ENCODE data around the gene FIGNL2.
A peak's percentile ranks its signal among the peaks of the same experiment; 100 is the strongest.

The FIGNL2 gene

GRCh38 chr12:51874000-51874399 lies 25.5 kb upstream of the FIGNL2 start:
- no peak for DNase-seq

GRCh38 chr12:51873251-51873994 lies 24.9 kb upstream of the FIGNL2 start:
- no peak for DNase-seq

GRCh38 chr12:51872689-51872981 lies 24.1 kb upstream of the FIGNL2 start:
- no peak for DNase-seq

GRCh38 chr12:51871918-51872688 lies 23.6 kb upstream of the FIGNL2 start:
- no peak for DNase-seq

GRCh38 chr12:51871126-51871525 lies 22.6 kb upstream of the FIGNL2 start:
- no peak for DNase-seq

GRCh38 chr12:51870504-51870903 lies 22.0 kb upstream of the FIGNL2 start:
- DNase-seq: no peak

GRCh38 chr12:51869931-51870330 lies 21.4 kb upstream of the FIGNL2 start:
- no peak for DNase-seq

- no peak for DNase-seq
Observed at GRCh38 chr12:51869496-51869865, 21.0 kb upstream of the FIGNL2 start.

- DNase-seq: no peak
Observed at GRCh38 chr12:51868821-51869495, 20.4 kb upstream of the FIGNL2 start.

- no peak for DNase-seq
Observed at GRCh38 chr12:51867796-51868428, 19.4 kb upstream of the FIGNL2 start.

- no peak for DNase-seq
Observed at GRCh38 chr12:51867371-51867770, 18.9 kb upstream of the FIGNL2 start.

GRCh38 chr12:51866762-51867161 lies 18.2 kb upstream of the FIGNL2 start:
- DNase-seq: no peak

- DNase-seq: no peak
Observed at GRCh38 chr12:51866324-51866723, 17.8 kb upstream of the FIGNL2 start.

- DNase-seq: no peak
Observed at GRCh38 chr12:51865757-51866270, 17.3 kb upstream of the FIGNL2 start.

- no peak for DNase-seq
Observed at GRCh38 chr12:51864833-51865670, 16.5 kb upstream of the FIGNL2 start.

- DNase-seq: peak in 1 of 2 experiments; percentile 21
Observed at GRCh38 chr12:51863933-51864832, 15.7 kb upstream of the FIGNL2 start.

- no peak for DNase-seq
Observed at GRCh38 chr12:51863363-51863932, 14.9 kb upstream of the FIGNL2 start.

- no peak for DNase-seq
Observed at GRCh38 chr12:51862947-51863346, 14.4 kb upstream of the FIGNL2 start.

GRCh38 chr12:51860986-51861385 lies 12.5 kb upstream of the FIGNL2 start:
- DNase-seq: no peak

- no peak for DNase-seq
Observed at GRCh38 chr12:51855586-51856428, 7.3 kb upstream of the FIGNL2 start.
